HUES64 (cell line): ENCODE data around the gene AP2B1.

Source experiments
- H3K27ac ChIP-seq: 2 replicates; pipeline ENCODE4 v1.7.0; 2013; ENCODE audit warnings: low read depth, low read length, inconsistent platforms
- H3K27me3 ChIP-seq: 2 replicates; pipeline ENCODE4 v1.6.1; 2013; ENCODE audit warnings: mild to moderate bottlenecking, low read length; ENCODE audit not compliant: insufficient read depth
- H3K36me3 ChIP-seq: 2 replicates; pipeline ENCODE4 v1.6.1; 2013; ENCODE audit warnings: mild to moderate bottlenecking, low read length; ENCODE audit not compliant: insufficient read depth
- H3K4me1 ChIP-seq: 2 replicates; pipeline ENCODE4 v1.6.1; 2013; ENCODE audit warnings: mild to moderate bottlenecking, low read length, moderate library complexity; ENCODE audit not compliant: insufficient read depth
- H3K4me3 ChIP-seq: 2 replicates; pipeline ENCODE4 v1.5.1; 2013; ENCODE audit warnings: mild to moderate bottlenecking, low read length, moderate library complexity
- H3K9ac ChIP-seq: 2 replicates; pipeline ENCODE4 v1.6.1; 2013; ENCODE audit warnings: mild to moderate bottlenecking, low read depth, low read length
- H3K9me3 ChIP-seq: 2 replicates; pipeline ENCODE4 v1.6.1; 2013; ENCODE audit warnings: low read depth, low read length; ENCODE audit not compliant: insufficient read depth
- WGBS: fragments of 150-250, 120-280 bp; methylation state at CpG from one replicate; pipeline ENCODE4 v1.1.7; 2013; ENCODE audit warnings: missing lambda C conversion rate; 5-methylcytosine and 5-hydroxymethylcytosine counted together

AP2B1 gene

DNA sequence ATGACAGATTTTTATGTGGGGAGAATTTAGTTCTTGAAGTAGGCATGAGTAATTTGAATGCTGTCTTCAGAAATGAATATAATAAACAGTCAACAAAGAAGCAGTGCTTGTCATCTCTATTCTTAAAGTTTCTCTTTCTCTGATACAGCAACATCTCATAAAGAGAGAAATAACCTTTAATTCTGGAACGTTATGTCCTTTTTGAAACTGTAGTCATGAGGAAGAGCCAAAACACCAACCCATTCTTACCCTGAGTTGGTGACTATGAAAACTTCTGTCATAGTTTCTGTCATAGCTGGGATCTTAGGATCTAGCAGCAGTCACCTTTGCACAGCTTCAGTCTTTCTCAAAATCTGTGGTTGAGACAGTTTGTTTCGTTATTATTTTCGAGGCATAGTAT is 129.1 kb downstream of the AP2B1 start:
- no peaks in the 10 kb centered on the region for H3K4me1 ChIP-seq
- 92% methylated on average over 1 of the region's 3 CpGs for WGBS
- peaks cover 76% of the 10 kb centered on the region for H3K36me3 ChIP-seq
- H3K4me3 ChIP-seq = no peak overlapping the region
- H3K9ac ChIP-seq = no peak overlapping the region
- no peaks in the 10 kb centered on the region for H3K9me3 ChIP-seq
- no peaks in the 10 kb centered on the region for H3K27me3 ChIP-seq
- H3K27ac ChIP-seq = no peak overlapping the region

DNA sequence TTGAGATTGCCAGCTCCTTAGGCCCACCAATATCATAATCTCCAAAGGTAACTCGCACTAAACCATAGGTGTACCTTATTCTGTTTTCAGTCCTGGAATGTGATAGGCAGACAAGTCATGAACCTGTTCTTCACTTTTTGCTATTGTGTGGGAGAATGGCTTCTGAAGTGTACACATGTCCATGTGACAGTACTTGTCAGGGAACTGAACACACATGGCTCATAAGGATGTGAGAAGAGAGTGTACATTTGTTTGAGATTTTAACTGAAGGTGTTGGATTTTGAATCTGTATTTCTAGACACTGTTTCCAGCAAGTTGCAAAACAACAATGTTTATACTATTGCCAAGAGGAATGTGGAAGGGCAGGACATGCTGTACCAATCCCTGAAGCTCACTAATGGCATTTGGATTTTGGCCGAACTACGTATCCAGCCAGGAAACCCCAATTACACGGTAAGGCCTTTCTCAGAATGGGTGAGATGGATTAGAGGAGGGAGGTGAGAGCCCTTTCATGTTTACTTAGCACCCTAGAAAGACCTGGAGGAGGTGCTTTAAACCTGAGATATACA is 129.9 kb downstream of the AP2B1 start:
- Histone ChIP-seq H3K4me1 (no peaks in the 10 kb centered on the region), H3K36me3 (peaks cover 75% of the 10 kb centered on the region), H3K27me3 (no peaks in the 10 kb centered on the region), H3K9ac (no peak overlapping the region), H3K4me3 (no peak overlapping the region), H3K27ac (no peak overlapping the region), H3K9me3 (no peaks in the 10 kb centered on the region)
- 95% methylated on average over 4 of the region's 4 CpGs for WGBS

DNA sequence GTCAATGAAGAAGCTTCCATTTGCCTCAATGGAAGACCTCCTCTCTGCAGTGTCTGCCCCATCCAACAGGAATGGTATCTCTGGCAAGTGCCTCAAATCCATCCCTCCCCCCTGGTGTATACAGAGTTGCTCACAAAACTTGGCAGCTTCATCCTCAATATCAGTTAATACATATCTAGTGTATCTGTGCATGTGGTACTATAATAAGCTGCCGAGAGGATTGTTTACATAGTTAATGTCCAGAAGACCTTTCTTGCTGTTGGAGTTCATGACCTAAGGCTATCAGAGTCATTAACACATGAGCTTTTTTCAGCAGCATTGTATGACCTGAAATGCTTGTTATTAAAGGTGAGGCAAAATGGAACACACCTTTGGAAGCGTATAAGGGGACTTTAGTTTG is 130.4 kb downstream of the AP2B1 start:
- no peak overlapping the region for H3K4me3 ChIP-seq
- no peaks in the 10 kb centered on the region for H3K4me1 ChIP-seq
- 100% methylated on average over 2 of the region's 2 CpGs for WGBS
- H3K27me3 ChIP-seq = no peaks in the 10 kb centered on the region
- H3K9ac ChIP-seq = no peak overlapping the region
- peaks cover 72% of the 10 kb centered on the region for H3K36me3 ChIP-seq
- H3K9me3 ChIP-seq = no peaks in the 10 kb centered on the region
- no peak overlapping the region for H3K27ac ChIP-seq

DNA sequence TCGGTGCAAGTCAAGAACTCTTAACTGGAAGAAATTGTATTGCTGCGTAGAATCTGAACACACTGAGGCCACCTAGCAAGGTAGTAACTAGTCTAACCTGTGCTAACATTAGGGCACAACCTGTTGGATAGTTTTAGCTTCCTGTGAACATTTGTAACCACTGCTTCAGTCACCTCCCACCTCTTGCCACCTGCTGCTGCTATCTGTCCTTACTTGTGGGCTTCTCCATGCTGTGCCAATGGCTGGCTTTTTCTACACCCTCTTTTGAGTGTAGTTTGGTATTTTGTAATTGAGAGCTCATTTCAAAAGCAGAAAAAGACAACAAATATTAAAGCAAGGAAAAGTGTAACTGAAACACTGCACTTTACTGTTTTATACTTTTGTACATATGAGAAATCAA is 136.6 kb downstream of the AP2B1 start:
- Histone ChIP-seq H3K27ac (no peak overlapping the region), H3K36me3 (peaks cover 58% of the 10 kb centered on the region), H3K4me3 (no peak overlapping the region), H3K4me1 (peaks cover 9% of the 10 kb centered on the region; the same call in 1 of the 2 replicates), H3K9me3 (no peaks in the 10 kb centered on the region), H3K9ac (no peak overlapping the region), H3K27me3 (no peaks in the 10 kb centered on the region)
- 97% methylated on average over 2 of the region's 2 CpGs for WGBS

GRCh38 chr17:35725058-35725457 is 137.9 kb downstream of the AP2B1 start:
- H3K27ac ChIP-seq = no peak overlapping the region
- H3K36me3 ChIP-seq = peaks cover 45% of the 10 kb centered on the region
- peaks cover 22% of the 10 kb centered on the region for H3K4me1 ChIP-seq
- 91% methylated on average over 4 of the region's 4 CpGs for WGBS
- no peak overlapping the region for H3K9ac ChIP-seq
- no peak overlapping the region for H3K4me3 ChIP-seq
- H3K9me3 ChIP-seq = no peaks in the 10 kb centered on the region
- no peaks in the 10 kb centered on the region for H3K27me3 ChIP-seq

GRCh38 chr17:35725802-35726126 is 138.6 kb downstream of the AP2B1 start:
- H3K9ac ChIP-seq = no peak overlapping the region
- no peaks in the 10 kb centered on the region for H3K9me3 ChIP-seq
- H3K4me3 ChIP-seq = no peak overlapping the region
- peaks cover 25% of the 10 kb centered on the region for H3K4me1 ChIP-seq
- 76% methylated on average over 2 of the region's 2 CpGs for whole genome bisulfite sequencing
- peak overlapping the region; percentile 6; the same call in 1 of the 2 replicates for H3K27ac ChIP-seq
- H3K27me3 ChIP-seq = 0 out of 2 replicates have a peak, but pooled peaks cover 5% of the 10 kb centered on the region
- H3K36me3 ChIP-seq = peaks cover 41% of the 10 kb centered on the region

GRCh38 chr17:35726127-35726952 is 139.2 kb downstream of the AP2B1 start:
- H3K27ac ChIP-seq = peak overlapping the region; percentile 6; the same call in 1 of the 2 replicates
- no peak overlapping the region for H3K9ac ChIP-seq
- peaks cover 36% of the 10 kb centered on the region for H3K36me3 ChIP-seq
- no peaks in the 10 kb centered on the region for H3K9me3 ChIP-seq
- WGBS = 46% methylated on average over 4 of the region's 6 CpGs
- no peak overlapping the region for H3K4me3 ChIP-seq
- H3K4me1 ChIP-seq = peaks cover 31% of the 10 kb centered on the region
- H3K27me3 ChIP-seq = 0 out of 2 replicates have a peak, but pooled peaks cover 8% of the 10 kb centered on the region

- 84% methylated on average over 5 of the region's 5 CpGs for WGBS
- Histone ChIP-seq H3K9ac (no peak overlapping the region), H3K36me3 (peaks cover 34% of the 10 kb centered on the region), H3K4me3 (no peak overlapping the region), H3K27ac (no peak overlapping the region), H3K9me3 (no peaks in the 10 kb centered on the region), H3K27me3 (0 out of 2 replicates have a peak, but pooled peaks cover 8% of the 10 kb centered on the region), H3K4me1 (peaks cover 31% of the 10 kb centered on the region)
These were observed 139.9 kb downstream of the AP2B1 start for GRCh38 chr17:35726953-35727460.

DNA sequence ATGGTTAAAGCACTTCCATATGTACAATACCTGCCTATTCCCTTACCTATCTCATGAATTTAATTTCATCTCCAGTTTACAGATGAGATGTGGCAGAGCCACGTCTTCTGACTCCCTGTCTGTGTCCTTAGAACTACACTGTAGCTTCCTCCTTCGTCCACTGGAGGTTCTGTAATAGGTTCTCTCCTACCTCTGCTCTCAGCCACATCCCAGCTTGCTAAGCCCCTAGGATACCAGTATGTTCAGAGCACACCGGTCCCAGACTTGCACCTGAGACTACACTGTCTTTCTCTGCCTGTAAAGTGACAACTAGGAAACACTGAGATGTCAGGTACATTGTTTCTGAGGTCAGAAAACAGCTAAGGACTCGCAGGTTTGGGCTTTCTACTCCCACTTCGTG is 140.5 kb downstream of the AP2B1 start:
- H3K9me3 ChIP-seq = no peaks in the 10 kb centered on the region
- H3K36me3 ChIP-seq = peaks cover 33% of the 10 kb centered on the region
- H3K4me3 ChIP-seq = no peak overlapping the region
- H3K4me1 ChIP-seq = peaks cover 36% of the 10 kb centered on the region
- no peak overlapping the region for H3K27ac ChIP-seq
- no peak overlapping the region for H3K9ac ChIP-seq
- peaks cover 14% of the 10 kb centered on the region for H3K27me3 ChIP-seq
- 91% methylated on average over 5 of the region's 5 CpGs for WGBS

GRCh38 chr17:35728551-35728950 is 141.4 kb downstream of the AP2B1 start:
- no peak overlapping the region for H3K27ac ChIP-seq
- no peak overlapping the region for H3K4me3 ChIP-seq
- peaks cover 19% of the 10 kb centered on the region for H3K27me3 ChIP-seq
- no peaks in the 10 kb centered on the region for H3K9me3 ChIP-seq
- H3K9ac ChIP-seq = no peak overlapping the region
- H3K4me1 ChIP-seq = peaks cover 37% of the 10 kb centered on the region
- peaks cover 24% of the 10 kb centered on the region for H3K36me3 ChIP-seq
- 97% methylated on average over 3 of the region's 3 CpGs for WGBS

GRCh38 chr17:35729405-35729833 is 142.3 kb downstream of the AP2B1 start:
- Histone ChIP-seq H3K4me1 (peaks cover 37% of the 10 kb centered on the region), H3K27me3 (peaks cover 19% of the 10 kb centered on the region), H3K9me3 (no peaks in the 10 kb centered on the region), H3K9ac (no peak overlapping the region; the same call in 1 of the 2 replicates), H3K27ac (no peak overlapping the region; the same call in 1 of the 2 replicates), H3K36me3 (peaks cover 16% of the 10 kb centered on the region), H3K4me3 (no peak overlapping the region)
- WGBS = 15% methylated on average over 4 of the region's 4 CpGs
